Cardiac muscle cell (in vitro differentiated cells and primary cell): Measurements from ENCODE around the gene ZFX. TPM values are rescaled to one million over a fixed set of nuclear protein-coding genes. Genes with fewer than 3 reads are reported as not detected.
A peak's percentile ranks its signal among the peaks of the same experiment; 100 is the strongest.

Experiments
- DNase-seq, 2 donors: peaks; one replicate each; pipeline versions ENCODE4 v3.0.0 to v3.0.0-alpha.2; 2010 to 2017; ENCODE audit warnings: low read depth in 1 of 2, low spot score in 1 of 2
- H3K27ac ChIP-seq: fragments of 200-600 bp; sonication (generic); 2 replicates; pipeline ENCODE4 v1.5.1; 2016
- H3K27me3 ChIP-seq: fragments of 200-600 bp; sonication (generic); 2 replicates; pipeline ENCODE4 v1.6.0; 2016; ENCODE audit warnings: control low read depth
- H3K36me3 ChIP-seq: fragments of 200-600 bp; sonication (generic); 2 replicates; pipeline ENCODE4 v1.5.1; 2016; ENCODE audit warnings: control low read depth
- H3K4me1 ChIP-seq: fragments of 200-600 bp; sonication (generic); 2 replicates; pipeline ENCODE4 v1.8.1; 2017; ENCODE audit warnings: low read depth, mild to moderate bottlenecking, mixed run types
- H3K4me3 ChIP-seq: fragments of 200-600 bp; sonication (generic); 2 replicates; pipeline ENCODE4 v1.5.1; 2016; ENCODE audit warnings: mild to moderate bottlenecking
- H3K9me3 ChIP-seq: fragments of 200-600 bp; sonication (generic); 2 replicates; pipeline ENCODE4 v1.5.1; 2017; ENCODE audit warnings: low read depth, mild to moderate bottlenecking, control low read depth
- polyA plus RNA-seq: library from polyadenylated mRNA; unstranded; fragments of >200 nt; fragmentation: Nextera tagmentation; extraction: Ambion mirVana; gene quantifications from 2 replicates; pipeline ENCODE4 v1.2.1, GENCODE V29; 2016
- total RNA-seq: library from RNA; depleted of rRNA; stranded (reverse); fragments of >200 nt; gene quantifications from 2 replicates; pipeline ENCODE4 v1.2.3, GENCODE V29; 2016
- TF ChIP-seq, protein P1 (sequence below): IDR thresholded peaks from 2 replicates; pipeline ENCODE4 v1.5.1; 2012; ENCODE audit warnings: low read depth, mild to moderate bottlenecking, low read length

The ZFX gene
- total and polyA plus RNA-seq, 2 experiments from 2014 or later = 24.6 to 39.9 TPM

DNA sequence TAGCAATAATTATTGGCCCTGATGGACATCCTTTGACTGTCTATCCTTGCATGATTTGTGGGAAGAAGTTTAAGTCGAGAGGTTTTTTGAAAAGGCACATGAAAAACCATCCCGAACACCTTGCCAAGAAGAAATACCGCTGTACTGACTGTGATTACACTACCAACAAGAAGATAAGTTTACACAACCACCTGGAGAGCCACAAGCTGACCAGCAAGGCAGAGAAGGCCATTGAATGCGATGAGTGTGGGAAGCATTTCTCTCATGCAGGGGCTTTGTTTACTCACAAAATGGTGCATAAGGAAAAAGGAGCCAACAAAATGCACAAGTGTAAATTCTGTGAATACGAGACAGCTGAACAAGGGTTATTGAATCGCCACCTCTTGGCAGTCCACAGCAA is 60.7 kb downstream of the ZFX start:
- Histone ChIP-seq H3K4me1 (no peaks in the 10 kb centered on the region), H3K36me3 (peaks cover 58% of the 10 kb centered on the region), H3K27me3 (no peaks in the 10 kb centered on the region), H3K9me3 (no peaks in the 10 kb centered on the region), H3K27ac (peak overlapping the region; percentile 25), H3K4me3 (no peak overlapping the region)
- TF ChIP-seq, protein P1, sequence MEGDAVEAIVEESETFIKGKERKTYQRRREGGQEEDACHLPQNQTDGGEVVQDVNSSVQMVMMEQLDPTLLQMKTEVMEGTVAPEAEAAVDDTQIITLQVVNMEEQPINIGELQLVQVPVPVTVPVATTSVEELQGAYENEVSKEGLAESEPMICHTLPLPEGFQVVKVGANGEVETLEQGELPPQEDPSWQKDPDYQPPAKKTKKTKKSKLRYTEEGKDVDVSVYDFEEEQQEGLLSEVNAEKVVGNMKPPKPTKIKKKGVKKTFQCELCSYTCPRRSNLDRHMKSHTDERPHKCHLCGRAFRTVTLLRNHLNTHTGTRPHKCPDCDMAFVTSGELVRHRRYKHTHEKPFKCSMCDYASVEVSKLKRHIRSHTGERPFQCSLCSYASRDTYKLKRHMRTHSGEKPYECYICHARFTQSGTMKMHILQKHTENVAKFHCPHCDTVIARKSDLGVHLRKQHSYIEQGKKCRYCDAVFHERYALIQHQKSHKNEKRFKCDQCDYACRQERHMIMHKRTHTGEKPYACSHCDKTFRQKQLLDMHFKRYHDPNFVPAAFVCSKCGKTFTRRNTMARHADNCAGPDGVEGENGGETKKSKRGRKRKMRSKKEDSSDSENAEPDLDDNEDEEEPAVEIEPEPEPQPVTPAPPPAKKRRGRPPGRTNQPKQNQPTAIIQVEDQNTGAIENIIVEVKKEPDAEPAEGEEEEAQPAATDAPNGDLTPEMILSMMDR = no peak
- DNase-seq = no peak

DNA sequence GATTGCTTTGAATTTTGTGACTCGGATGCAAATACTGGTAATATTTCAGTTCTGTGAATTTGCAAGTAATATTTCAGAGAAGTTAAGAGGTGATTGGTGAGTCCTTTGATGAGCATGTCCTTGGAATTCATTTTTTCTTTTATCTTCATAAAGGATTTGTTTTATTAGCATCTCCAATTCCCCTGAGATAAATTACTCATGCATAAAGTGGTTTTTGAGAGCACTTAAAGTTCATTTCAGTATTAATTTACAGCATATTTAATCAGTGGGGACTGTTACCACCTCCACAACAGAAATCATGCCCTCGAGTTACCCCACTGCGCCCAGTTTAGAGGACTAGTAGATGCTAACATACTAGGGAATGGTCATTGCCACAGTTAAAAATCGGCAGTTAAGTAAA is 65.0 kb downstream of the ZFX start:
- no peak for DNase-seq
- H3K27ac ChIP-seq = no peak overlapping the region
- no peak overlapping the region for H3K4me3 ChIP-seq
- no peaks in the 10 kb centered on the region for H3K27me3 ChIP-seq
- H3K4me1 ChIP-seq = no peaks in the 10 kb centered on the region
- peaks cover 35% of the 10 kb centered on the region for H3K36me3 ChIP-seq
- TF ChIP-seq, protein P1 = no peak
- H3K9me3 ChIP-seq = no peaks in the 10 kb centered on the region

DNA sequence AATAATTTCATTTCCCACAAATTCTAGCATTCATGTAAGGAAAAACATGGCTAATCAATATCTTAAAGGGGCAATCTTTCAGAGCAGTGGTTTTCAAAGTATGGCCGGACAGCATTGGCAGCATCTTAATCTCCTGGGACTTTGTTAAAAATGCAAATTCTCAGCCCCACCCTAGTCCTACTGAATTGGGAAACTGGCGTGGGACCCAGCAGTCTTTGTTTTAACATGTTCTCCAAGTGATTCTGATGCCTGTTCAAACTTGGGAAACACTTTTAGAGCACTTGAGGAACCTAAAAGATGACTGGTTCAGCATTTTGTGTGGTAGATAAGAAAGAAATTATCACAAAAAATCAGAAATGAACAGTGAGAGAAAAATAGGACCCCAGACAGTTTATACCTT is 65.7 kb downstream of the ZFX start:
- no peaks in the 10 kb centered on the region for H3K27me3 ChIP-seq
- no peak overlapping the region for H3K4me3 ChIP-seq
- DNase-seq = no peak
- H3K9me3 ChIP-seq = no peaks in the 10 kb centered on the region
- peaks cover 28% of the 10 kb centered on the region for H3K36me3 ChIP-seq
- no peaks in the 10 kb centered on the region for H3K4me1 ChIP-seq
- H3K27ac ChIP-seq = peak overlapping the region; percentile 58
- TF ChIP-seq, protein P1 = no peak

DNA sequence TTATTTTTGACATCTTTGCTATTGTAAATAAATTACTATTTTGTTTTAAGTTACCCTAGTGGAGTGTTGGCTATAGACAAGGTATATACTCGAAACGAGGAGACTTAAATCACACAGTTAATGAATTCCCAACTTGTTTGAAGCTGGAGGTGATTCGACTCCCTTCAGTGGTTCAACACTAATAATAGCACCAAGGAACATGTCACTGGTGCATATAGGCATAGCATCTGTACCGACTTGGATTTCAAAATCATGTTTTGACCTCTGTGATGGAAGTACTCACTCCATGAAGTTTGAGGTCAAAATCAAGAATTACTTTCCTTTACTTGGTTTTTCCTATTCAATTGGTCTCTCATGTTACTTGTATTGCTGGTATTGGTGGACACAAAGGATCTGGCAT is 66.5 kb downstream of the ZFX start:
- Histone ChIP-seq H3K27ac (peak overlapping the region; percentile 58), H3K27me3 (no peaks in the 10 kb centered on the region), H3K4me1 (no peaks in the 10 kb centered on the region), H3K9me3 (no peaks in the 10 kb centered on the region), H3K4me3 (no peak overlapping the region), H3K36me3 (peaks cover 20% of the 10 kb centered on the region)
- DNase-seq = no peak
- TF ChIP-seq, protein P1 = no peak

DNA sequence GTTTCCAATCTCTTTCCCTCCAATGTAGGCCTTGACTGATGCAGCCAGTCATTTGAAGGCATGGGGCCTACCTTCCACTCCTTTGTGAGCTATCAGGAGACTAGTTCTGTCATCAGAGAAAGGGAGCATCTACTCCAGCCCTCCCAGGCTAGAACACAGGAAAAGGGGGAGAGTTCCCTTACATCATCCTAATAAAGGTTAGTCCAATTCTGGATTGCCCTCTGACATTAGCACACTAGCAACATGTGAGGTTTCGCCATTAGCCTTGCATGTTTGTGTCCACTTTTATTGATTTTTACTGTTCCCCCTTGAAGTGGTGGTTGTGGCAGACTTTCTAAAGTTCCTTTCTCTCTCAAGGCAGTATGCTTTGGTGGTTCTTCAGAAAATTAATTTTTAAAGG is 67.3 kb downstream of the ZFX start:
- H3K27me3 ChIP-seq = no peaks in the 10 kb centered on the region
- H3K4me3 ChIP-seq = no peak overlapping the region
- peak overlapping the region; percentile 58 for H3K27ac ChIP-seq
- no peak for DNase-seq
- TF ChIP-seq, protein P1 = no peak
- peaks cover 13% of the 10 kb centered on the region for H3K36me3 ChIP-seq
- no peaks in the 10 kb centered on the region for H3K4me1 ChIP-seq
- H3K9me3 ChIP-seq = no peaks in the 10 kb centered on the region

DNA sequence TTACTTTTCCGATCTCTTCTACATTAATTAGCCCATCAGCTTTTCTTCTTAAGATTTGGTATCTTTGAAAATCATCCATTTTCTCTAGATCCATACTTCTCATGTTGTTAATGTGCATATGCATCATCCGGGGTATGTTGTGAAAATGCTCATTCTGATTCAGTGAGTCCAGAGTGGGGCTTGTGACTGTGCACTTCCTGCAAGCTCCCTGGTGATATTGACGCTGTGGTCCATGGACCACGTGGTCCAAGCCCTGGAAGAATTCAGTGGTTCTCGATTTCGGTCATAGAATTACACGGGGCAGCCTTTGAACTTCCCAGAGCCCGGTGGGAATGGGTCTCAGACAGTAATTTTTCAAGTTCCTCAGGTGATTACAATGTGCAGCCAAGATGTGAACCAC is 69.8 kb downstream of the ZFX start:
- DNase-seq = no peak
- H3K27me3 ChIP-seq = no peaks in the 10 kb centered on the region
- H3K9me3 ChIP-seq = no peaks in the 10 kb centered on the region
- no peak overlapping the region for H3K4me3 ChIP-seq
- no peaks in the 10 kb centered on the region for H3K4me1 ChIP-seq
- TF ChIP-seq, protein P1 = no peak
- H3K27ac ChIP-seq = no peak overlapping the region
- peaks cover 3% of the 10 kb centered on the region for H3K36me3 ChIP-seq
